DND-41 (cell line): Measurements from ENCODE around the gene SGMS1.

Experiments used
- CTCF ChIP-seq: IDR thresholded peaks from 2 replicates; pipeline ENCODE4 v1.5.1; 2012; ENCODE audit warnings: borderline replicate concordance, low read length, moderate library complexity, mild to moderate bottlenecking; ENCODE audit not compliant: poor library complexity, severe bottlenecking; ENCODE audit errors: extremely low read depth
- EZH2 ChIP-seq: IDR thresholded peaks from 3 replicates; pipeline ENCODE4 v1.6.1; 2012; ENCODE audit warnings: borderline replicate concordance, low read depth, mild to moderate bottlenecking, moderate library complexity, low read length, inconsistent platforms; ENCODE audit not compliant: severe bottlenecking

- no peak for TF ChIP-seq CTCF
- no peak for TF ChIP-seq EZH2
These were observed 362.9 kb downstream of the SGMS1 start for GRCh38 chr10:50260791-50261281.
